GM18520 (cell line): ENCODE results near the gene B4GALNT3.

ENCODE experiments used
- ATAC-seq: cut with Tn5 transposase; IDR thresholded peaks from one replicate; pipeline ENCODE4 v1.9.1; 2021; ENCODE audit not compliant: unreplicated experiment

Gene B4GALNT3

GRCh38 chr12:467591-467990 lies 7.9 kb downstream of the B4GALNT3 start:
- ATAC-seq, result no peak

GRCh38 chr12:468671-469389 lies 9.1 kb downstream of the B4GALNT3 start:
- no peak for ATAC-seq

- no peak for ATAC-seq
Observed at GRCh38 chr12:470133-470532, 10.4 kb downstream of the B4GALNT3 start.

DNA sequence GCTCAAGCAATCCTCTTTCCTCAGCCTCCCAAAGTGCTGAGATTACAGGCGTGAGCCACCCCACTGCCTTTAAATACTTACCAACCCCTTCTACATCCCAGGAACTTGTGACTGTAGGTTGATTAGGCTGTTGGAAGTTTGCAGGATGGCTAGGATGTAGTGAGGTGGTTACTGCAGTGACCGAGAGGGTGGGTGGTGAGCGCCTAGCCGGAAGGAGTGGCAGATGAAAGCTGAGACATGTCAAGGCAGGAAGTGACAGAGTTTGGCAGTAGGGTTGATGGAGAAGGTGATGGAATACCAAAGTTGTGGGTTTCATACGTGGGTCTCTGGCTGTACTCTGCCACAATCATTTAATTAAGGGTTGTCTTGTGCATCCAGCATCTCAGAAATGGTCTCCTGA lies 13.5 kb downstream of the B4GALNT3 start:
- no peak for ATAC-seq

DNA sequence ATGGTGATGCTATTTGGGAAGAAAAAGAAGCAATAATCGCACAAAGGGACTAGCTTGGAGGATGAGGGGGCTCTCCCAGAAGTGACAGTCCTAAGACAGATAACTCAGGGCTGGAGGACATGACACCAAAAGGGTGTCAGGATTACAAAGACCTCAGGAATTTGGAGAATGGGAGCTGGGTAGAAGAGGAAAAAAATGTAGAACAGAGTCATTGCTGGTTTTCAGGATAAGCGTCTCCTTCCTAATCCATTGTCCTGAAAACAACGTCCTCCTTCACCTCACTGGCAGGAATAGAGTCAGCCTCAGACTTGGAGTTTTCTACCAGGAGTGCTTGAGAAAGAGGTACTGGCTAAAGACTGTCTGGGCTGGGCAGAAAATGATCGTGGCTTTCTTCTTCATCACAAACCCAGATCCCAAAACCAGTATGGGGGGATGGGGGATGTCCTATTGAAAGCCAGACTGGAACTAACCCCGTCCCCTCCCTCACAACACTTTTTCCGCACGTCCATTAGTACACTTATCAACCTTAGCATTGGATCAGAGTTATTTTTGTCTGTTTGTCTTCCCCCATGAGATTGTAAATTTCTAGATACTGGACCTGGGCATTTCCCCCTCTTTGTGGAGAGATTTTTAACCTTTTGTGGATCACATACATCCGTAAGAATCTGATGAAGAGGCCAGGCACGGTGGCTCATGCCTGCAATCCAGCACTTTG lies 14.3 kb downstream of the B4GALNT3 start:
- ATAC-seq, result no peak

DNA sequence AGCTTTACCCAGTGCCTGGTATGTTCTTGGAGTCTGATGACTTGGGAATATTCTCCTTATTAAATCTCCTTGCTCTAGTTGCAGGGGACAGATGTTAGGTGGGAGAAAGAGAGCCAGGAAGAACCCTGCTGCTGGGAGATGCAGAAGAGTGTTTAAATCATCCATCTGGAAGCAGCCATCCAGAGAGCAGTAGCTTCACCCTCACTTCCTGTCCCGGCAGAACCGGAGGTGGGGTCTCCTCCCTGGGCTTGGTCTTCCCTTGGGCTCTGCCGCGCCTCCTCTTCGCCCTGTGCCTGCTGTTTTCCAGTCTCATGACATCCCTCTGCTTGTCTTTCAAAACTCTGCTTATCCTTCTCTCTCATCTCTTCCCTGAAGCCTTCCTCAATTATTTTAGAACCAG lies 15.5 kb downstream of the B4GALNT3 start:
- ATAC-seq, result no peak

GRCh38 chr12:479161-479560 lies 19.4 kb downstream of the B4GALNT3 start:
- no peak for ATAC-seq

DNA sequence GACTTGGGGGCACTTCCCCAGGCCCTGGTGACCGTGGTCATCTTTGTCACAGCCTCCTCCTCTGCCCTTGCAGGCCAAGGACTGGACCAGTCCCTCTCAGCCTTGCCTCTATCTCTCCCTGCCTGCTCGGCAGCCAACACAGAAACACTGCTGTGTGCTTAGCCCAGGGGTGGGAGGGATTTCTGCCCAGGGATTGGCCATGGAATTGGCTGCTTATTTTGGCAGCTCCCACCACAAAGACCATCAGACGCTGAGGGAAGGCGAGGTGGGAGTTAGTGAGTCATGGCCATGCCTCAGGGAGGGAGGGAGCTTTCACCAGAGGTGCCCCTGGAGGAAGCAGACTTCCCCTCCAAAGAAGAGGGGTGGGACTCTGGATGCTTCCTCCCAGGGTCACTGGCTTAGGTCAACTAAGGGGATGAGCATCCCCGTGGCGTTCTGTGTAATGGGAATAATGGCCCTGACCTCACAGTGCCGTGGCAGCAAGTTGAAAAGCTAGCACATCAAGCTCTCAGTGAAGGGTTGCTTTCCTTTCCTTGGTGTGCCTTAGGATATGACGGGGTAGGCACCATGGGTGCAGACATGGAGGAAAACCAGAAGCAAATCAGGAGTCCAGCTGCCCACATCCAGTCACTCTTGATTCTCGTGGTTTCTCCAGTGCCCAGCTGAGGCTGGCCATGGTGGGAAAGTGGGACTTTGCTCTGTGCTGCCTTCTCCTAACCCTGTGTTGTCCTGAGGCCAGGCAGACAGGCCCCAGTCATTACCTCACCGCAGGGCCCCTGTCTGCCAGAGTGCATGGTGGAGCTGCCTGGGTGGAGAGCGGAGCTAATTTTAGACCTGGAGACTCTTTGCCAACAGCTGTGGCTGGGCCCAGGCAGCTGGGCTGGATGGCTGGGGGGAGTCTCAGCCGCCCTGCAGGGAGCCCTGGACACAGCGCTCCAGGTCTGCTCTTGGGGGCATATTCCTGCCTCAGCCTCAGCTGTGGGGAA lies 21.4 kb downstream of the B4GALNT3 start:
- no peak for ATAC-seq

- no peak for ATAC-seq
Observed at GRCh38 chr12:482061-482460, 22.3 kb downstream of the B4GALNT3 start.

GRCh38 chr12:484096-484495 lies 24.4 kb downstream of the B4GALNT3 start:
- ATAC-seq, result no peak

- no peak for ATAC-seq
Observed at GRCh38 chr12:490260-490659, 30.5 kb downstream of the B4GALNT3 start.

GRCh38 chr12:495466-495865 lies 35.7 kb downstream of the B4GALNT3 start:
- no peak for ATAC-seq

DNA sequence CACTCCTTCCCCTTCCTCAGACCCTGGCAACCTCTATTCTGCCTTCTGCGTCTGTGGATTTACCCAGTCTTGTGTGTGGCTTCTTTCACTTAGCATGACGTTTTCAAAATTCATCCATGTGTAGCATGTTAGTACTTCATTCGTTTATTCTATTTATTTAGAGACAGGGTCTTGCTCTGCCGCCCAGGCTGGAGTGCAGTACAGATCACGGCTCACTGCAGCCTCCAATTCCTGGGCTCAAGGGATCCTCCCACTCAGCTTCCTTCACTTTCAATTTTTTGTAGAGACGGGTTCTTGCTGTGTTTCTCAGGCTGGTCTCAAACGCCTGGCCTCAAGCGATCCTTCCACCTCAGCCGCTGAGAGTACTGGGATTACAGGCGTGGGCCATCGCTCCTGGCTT lies 37.0 kb downstream of the B4GALNT3 start:
- ATAC-seq, result no peak

GRCh38 chr12:497501-498160 lies 37.9 kb downstream of the B4GALNT3 start:
- no peak for ATAC-seq

GRCh38 chr12:499837-500458 lies 40.2 kb downstream of the B4GALNT3 start:
- ATAC-seq, result no peak

DNA sequence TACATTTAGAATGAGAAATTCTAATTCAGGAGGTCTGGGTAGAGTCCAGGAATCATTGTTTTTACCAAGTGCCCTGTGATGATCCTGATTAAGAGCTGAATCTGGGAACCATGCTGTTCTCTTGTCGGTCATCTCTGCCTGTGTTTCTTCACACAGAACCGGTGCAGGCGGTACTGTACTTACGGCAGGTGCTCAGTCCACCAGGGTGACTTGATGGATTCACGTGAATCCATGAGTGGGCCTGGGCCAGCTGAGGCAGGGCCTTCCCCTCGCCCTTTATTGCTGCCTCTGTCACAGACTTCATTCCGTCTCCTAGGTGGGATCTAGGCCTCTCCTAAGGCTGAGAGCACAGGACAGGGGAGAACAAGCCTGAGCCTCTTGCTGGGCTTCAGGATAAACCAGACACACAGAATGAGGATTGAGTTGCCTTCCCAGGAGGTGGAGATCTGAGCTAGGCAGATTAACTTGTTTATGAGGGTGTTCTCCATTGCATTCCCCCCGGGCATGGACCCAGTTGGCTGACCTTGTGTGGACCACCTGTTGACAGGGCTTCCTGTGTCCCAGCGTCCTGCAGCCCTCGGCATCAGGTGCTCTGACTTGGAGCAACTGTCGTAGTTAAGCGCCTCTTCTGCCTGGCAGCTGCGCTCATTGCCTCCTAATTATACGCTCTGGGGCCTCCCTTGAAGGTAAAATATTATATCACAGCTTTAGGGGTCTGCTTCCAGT lies 42.1 kb downstream of the B4GALNT3 start:
- no peak for ATAC-seq

DNA sequence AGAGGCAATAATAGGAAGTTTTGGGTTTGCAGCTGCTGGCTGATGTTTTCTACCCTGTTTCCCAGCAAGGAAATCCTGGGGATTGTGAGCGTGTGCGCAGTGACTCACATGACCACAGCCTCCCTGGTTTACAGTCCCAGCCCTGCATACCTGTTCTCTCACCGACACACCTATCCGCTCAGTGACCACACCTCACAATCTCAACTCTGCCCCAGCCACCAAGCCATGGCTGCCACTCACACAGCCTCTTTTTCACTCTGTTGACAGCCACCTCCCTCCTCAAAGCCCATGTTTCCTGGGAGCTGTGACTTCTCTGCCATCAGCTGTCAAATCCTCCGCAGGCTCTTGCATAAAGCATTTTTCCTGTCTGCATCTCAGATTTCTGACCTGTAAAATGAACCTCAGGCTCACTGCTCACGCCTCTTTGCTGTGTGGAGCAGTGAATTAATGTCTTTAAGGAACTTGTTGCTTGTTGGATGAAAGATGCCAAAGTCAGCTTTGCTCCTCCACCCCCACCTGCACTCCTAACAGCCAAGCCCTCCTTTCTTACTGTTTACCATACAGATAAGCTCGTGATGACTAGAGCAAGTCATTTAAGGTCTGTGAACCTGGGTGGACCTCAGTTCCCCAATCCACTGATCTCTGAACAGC lies 43.5 kb downstream of the B4GALNT3 start:
- no peak for ATAC-seq

GRCh38 chr12:505221-505620 lies 45.5 kb downstream of the B4GALNT3 start:
- no peak for ATAC-seq

DNA sequence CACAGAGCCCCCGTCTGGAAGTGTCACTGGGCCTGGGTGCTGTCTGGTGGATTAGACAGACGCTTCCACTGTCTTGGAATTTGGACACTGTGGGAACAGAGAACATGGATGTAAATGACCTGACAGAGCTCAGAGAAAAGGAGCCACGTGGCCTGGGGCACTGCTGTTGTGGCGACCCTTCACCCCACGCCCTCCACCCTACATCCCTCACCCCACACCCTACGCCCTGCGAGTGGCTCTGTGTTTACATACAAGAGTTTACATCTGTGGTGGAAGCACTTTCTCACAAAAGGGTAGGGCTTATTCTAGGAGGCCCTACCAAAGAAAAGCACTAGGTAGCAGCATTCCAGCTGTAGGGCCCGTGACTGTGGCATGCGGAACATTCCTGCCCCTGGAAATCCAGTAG lies 47.7 kb downstream of the B4GALNT3 start:
- ATAC-seq, result no peak
